Measurements from ENCODE around the gene COL6A2. TPM values are rescaled to one million over a fixed set of nuclear protein-coding genes. Genes with fewer than 3 reads are reported as not detected.
A peak's percentile ranks its signal among the peaks of the same experiment; 100 is the strongest.

COL6A2 gene
- total and polyA plus RNA-seq, 2 of the 4 experiments (the other 2 are of a cell fraction): 208 to 1,065 TPM

GRCh38 chr21:46082713-46082962 lies 15.3 kb upstream of the COL6A2 start (continued):
- TF ChIP-seq MAFK (IDR thresholded peaks at IDR 0.05; ENCODE audit: low read depth, low read length) (no peak), CHD1 (IDR thresholded peaks at IDR 0.05; ENCODE audit: low read depth, low read length) (no peak), MXI1 (IDR thresholded peaks at IDR 0.05; ENCODE audit: borderline replicate concordance, low read depth, low read length) (no peak)

GRCh38 chr21:46082963-46083790 lies 14.7 kb upstream of the COL6A2 start:
- Histone ChIP-seq H2AK9ac (replicated peaks; ENCODE audit: low read depth, low read length, poor library complexity) (peak overlapping the region; percentile 3), H3K4me2 (ENCODE audit: low read depth, low read length) (no peak overlapping the region), H3K9ac (ENCODE audit: low read depth, low read length) (no peak overlapping the region), H3K9me1 (ENCODE audit: insufficient read depth, low read length) (peaks cover 26% of the 10 kb centered on the region), H3K23ac (ENCODE audit: low read depth, low read length) (no peak overlapping the region), H3K36me3 (ENCODE audit: control insufficient read depth, insufficient read depth, low read length) (no peaks in the 10 kb centered on the region), H4K91ac (ENCODE audit: insufficient read depth, low read depth, low read length) (no peak overlapping the region), H3K4ac (ENCODE audit: low read depth, low read length) (peak overlapping the region; percentile 43), H2BK15ac (ENCODE audit: low read depth, low read length) (no peak overlapping the region; the same call in 2 of the 3 replicates), H4K20me1 (ENCODE audit: insufficient read depth, low read length) (no peaks in the 10 kb centered on the region), H3K14ac (replicated peaks; ENCODE audit: low read depth, low read length) (no peak overlapping the region), H3K56ac (ENCODE audit: extremely low read depth, insufficient read depth, low read length) (no peak overlapping the region), H2BK120ac (ENCODE audit: low read depth, low read length) (peak overlapping the region; percentile 27; the same call in 1 of the 2 replicates), H3K4me3 (ENCODE audit: insufficient read depth, low read depth, low read length) (no peak overlapping the region), H4K8ac (ENCODE audit: low read depth in 2 of 2, low read length in 2 of 2) (no peak overlapping the region), H2AFZ (replicated peaks; ENCODE audit: low read length, poor library complexity) (peak overlapping the region; percentile 53), H3K9me3 (ENCODE audit: control insufficient read depth, insufficient read depth, low read length) (peaks cover 3% of the 10 kb centered on the region; the same call in 1 of the 2 replicates), H3K27ac (ENCODE audit: insufficient read depth, low read length) (no peak overlapping the region), H3K18ac (ENCODE audit: low read depth, low read length) (no peak overlapping the region), H3K27me3 (ENCODE audit: control insufficient read depth, insufficient read depth, low read length) (no peaks in the 10 kb centered on the region), H4K5ac (ENCODE audit: low read depth, low read length) (no peak overlapping the region), H3K4me1 (ENCODE audit: control insufficient read depth, insufficient read depth, low read length) (peaks cover 24% of the 10 kb centered on the region), H2BK5ac (ENCODE audit: low read depth, low read length, poor library complexity, severe bottlenecking) (no peak overlapping the region), H2AK5ac (ENCODE audit: low read depth, low read length) (peak overlapping the region; percentile 100), H2BK20ac (ENCODE audit: low read depth, low read length) (no peak overlapping the region), H3K79me1 (ENCODE audit: low read depth in 1 of 2, low read length in 2 of 2) (peaks cover 0 to 12% of the 10 kb centered on the region in 2 experiments; a peak in 2 of 4 replicates)
- dilution Hi-C loops (cut with HindIII; ENCODE audit: low sequenced_read_pairs, unreplicated experiment): no loop called here
- ATAC-seq (ENCODE audit: low read depth): no peak
- whole genome bisulfite sequencing, 2 experiments (ENCODE audit: extremely low coverage in 2 of 2, insufficient read length in 1 of 2): 86% methylated on average over 14 of the region's 35 CpGs; no CpG with 5 or more reads in 1 of the 2 experiments
- intact Hi-C loops (cut with micrococcal nuclease): no loop called here
- in situ Hi-C loops (cut with MboI; ENCODE audit: low sequenced_read_pairs): no loop called here
- no peak for DNase-seq
- ChIA-PET CTCF (no interaction called here), POLR2A (ENCODE audit: unreplicated experiment) (interaction anchor here (0.6 kb wide), 1 partner anchor 110 kb away, joined by 12 read pairs; no protein-coding TSS in a partner anchor)
- TF ChIP-seq BHLHE40 (IDR thresholded peaks at IDR 0.05; ENCODE audit: low read depth, low read length) (no peak), MXI1 (IDR thresholded peaks at IDR 0.05; ENCODE audit: borderline replicate concordance, low read depth, low read length) (no peak), NFE2L2 (IDR thresholded peaks at IDR 0.05; ENCODE audit: low read depth, low read length) (no peak), MAZ (IDR thresholded peaks at IDR 0.05; ENCODE audit: borderline replicate concordance, low read depth, low read length) (no peak), ELK1 (IDR thresholded peaks at IDR 0.05; ENCODE audit: borderline replicate concordance, low read depth, low read length) (no peak), POLR2A (IDR thresholded peaks at IDR 0.05; ENCODE audit: low read depth, low read length) (no peak), CTCF (conservative IDR thresholded peaks at IDR 0.05; ENCODE audit: low read depth, low read length) (no peak), CHD1 (IDR thresholded peaks at IDR 0.05; ENCODE audit: low read depth, low read length) (no peak), RFX5 (IDR thresholded peaks at IDR 0.05; ENCODE audit: low read depth, low read length) (no peak)
- BruUV-seq (replicated peaks): no TSS peak
